Esophagus mucosa (tissue), 1 donor: ENCODE data around the gene ULBP2. TPM values are rescaled to one million over a fixed set of nuclear protein-coding genes. Genes with fewer than 3 reads are reported as not detected.
"Not testable (repeated sequence)": the region's sequence is repeated elsewhere in the genome, so short reads cannot be mapped to it uniquely, and the experiment has no call there.

ENCODE experiments used
- ATAC-seq: fragments of 200-7000 bp; cut with Tn5 transposase; one replicate; pipeline ENCODE4 v1.9.1; 2020
- total RNA-seq: library from RNA; stranded (reverse); gene quantifications from one replicate; pipeline ENCODE4 v1.2.4, GENCODE V29; 2023
- donor health status: DM: yes; HTN: yes; CAD: no.

Gene ULBP2
- total RNA-seq, 1 donor from 2014 or later = 5.2 TPM

- ATAC-seq = not testable (repeated sequence)
Observed at GRCh38 chr6:149927025-149927424, 14.8 kb upstream of the ULBP2 start.

GRCh38 chr6:149929422-149929821, 12.4 kb upstream of the ULBP2 start:
- ATAC-seq = no peak

DNA sequence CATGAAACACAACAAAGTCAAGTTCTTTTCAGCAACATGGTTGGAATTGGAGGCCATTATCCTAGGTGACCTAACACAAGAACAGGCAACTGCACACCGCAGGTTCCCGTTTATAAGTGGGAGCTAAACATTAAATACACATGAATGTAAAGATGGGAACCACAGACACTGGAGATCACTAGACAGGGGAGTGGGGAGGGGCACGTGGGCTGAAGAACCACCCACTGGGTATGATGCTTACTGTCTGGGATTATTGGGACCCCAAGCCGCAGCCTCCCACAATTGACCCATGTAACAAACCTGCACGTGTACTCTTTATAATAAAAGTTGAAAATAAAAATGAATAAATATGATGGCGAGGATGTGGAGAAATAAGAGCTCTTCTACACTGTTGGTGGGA, 10.3 kb upstream of the ULBP2 start:
- no peak for ATAC-seq

DNA sequence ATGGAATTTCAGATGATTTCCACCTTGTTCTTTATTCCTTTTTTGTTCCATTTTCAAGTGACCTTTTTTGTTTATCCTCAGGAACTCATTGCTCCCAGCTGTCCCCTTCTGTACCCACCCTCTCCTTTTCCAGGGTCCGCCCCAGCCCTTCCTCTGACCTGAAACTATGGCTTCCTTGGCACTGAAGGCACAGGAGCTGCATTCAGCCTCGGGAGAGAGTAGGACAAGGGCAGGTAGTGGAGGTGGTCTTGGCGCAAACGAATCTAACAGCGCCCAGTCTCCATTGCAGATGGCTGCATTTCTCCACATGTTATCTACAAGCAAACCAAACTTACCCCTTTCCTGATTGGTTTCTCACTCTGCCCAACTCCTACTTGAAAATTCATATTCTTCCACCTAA, 8.8 kb upstream of the ULBP2 start:
- no peak for ATAC-seq

DNA sequence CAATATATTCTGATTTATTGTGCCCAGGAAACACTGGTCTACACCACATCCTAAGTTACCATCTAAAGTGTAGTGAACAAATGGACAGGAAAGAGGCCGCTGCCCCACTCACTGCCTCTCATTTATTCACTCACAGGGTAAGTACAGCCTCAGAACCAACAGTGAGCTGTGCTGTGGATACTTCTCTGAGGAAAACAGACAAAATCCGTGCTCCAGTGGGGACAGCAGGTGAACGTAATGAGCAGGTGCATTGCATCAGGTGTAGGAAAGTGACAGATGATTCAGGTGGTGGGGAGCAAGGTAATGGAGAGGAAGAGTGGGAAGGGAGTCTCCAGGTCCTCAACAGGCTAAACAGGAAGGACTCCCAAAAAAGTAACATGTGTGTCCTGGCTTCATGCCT, 8.4 kb upstream of the ULBP2 start:
- no peak for ATAC-seq

- peak; percentile 77 for ATAC-seq
Observed at GRCh38 chr6:149934249-149935156, 7.3 kb upstream of the ULBP2 start.

GRCh38 chr6:149935246-149935645, 6.6 kb upstream of the ULBP2 start:
- no peak for ATAC-seq

GRCh38 chr6:149935668-149936067, 6.1 kb upstream of the ULBP2 start:
- no peak for ATAC-seq

DNA sequence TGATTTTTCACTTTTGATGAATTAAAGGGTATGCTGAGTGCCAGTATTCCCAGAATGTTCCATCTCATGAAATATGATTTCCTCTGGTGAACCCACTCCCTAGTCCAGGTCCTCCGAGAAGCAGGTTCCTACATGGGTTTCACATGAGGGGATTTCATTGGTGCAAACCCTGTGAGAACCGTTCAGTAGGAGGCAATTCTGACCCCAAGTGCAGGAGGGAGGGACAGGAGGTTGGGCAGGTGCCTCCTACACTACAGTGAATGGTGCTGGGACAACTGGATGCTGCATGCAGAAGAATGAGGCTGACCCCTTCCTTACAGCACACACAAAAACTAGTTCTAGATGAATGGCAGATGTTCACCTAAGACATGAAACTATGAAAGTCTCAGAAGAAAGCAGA, 5.1 kb upstream of the ULBP2 start:
- ATAC-seq = no peak

GRCh38 chr6:149938013-149938570, 3.7 kb upstream of the ULBP2 start:
- ATAC-seq = peak; percentile 53

DNA sequence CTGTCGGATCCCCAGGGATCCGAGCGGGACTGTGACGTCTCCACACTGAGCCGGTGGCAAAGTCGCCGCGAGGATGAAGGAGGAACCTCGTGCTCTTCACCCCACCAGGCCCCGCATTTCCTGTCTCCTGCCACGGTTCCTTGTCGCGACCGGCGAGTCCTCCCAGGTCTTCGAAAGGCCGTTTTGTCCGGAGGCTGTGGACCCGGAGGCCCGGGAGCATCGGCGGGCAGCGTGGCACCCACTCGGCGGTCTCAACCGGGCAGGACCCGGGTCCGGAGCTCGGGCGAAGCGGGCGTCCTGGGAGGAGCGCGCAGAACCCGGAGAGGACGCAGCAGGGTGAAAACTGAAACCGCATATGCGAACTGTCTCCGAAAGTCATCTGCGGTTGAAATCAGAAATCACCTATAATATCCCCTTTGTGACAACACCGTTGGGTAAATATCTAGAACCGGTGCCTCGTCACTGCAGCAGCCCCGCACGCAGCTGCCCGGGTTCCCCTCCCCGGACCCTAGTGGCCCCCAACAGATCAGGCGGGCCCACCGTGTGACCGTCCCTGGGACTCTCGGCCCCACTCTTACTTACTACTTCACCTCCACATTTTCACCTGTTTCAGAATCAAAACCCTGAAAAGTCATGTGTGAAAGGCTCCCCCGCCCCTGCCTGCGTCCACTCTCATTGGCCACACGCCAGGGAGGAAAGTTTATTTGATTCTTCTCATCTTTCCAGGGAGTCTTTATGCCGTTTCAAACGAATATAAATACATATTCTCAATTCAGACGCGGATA, 3.1 kb upstream of the ULBP2 start:
- no peak for ATAC-seq

DNA sequence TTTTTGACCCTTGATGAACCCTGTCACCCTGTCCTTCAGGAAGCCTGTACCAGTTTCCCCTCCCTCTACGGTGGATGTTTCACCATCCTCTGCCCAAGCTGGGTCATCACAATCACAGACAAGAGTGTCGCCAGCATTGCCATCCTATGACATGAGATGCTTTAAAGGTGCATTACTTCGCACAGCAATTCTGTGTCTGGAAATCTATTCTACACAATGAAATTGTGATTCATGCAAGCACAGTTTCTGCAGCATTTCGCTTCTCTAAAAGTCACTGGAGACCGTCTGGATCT, 2.5 kb upstream of the ULBP2 start:
- no peak for ATAC-seq

DNA sequence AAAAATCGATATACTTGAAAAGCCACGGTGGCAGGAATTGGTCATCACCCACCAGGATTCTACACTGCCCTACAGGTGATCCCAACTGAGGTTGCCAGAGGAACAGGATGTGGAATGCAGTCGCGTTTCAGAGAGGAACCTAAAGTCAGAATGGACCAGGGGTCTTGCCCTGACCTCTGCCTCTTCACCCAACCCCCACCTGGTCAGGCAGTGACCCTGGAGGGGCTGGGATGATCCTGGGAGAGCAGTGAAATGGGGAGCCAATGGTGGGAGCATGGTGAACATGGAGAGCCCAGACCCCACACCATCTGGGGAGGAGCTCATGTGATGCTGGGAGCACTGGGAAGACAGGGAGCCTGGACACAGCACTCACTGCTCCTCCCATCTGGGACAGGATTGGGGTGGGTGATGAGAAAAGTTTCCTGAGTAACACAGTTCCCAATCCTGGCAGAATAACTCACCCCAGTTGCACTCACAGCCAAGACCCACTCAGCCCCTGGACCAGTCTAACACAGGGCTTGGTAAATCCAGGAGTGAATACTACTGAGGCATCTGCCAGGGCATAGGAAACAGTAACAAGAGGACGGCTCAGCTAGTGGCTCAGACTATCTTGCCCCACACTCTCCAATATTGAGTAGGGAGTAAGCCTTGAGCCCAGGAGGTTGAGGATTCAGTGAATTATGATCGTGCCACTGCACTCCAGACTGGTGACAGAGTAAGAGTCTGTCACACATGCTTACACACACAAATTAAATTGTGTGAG, 1.7 kb upstream of the ULBP2 start:
- ATAC-seq = no peak

- ATAC-seq = no peak
Observed at GRCh38 chr6:149940672-149940982, 1.2 kb upstream of the ULBP2 start.

GRCh38 chr6:149942461-149942829, 631 bp downstream of the ULBP2 start:
- ATAC-seq = no peak

- not testable (repeated sequence) for ATAC-seq
Observed at GRCh38 chr6:149943321-149943720, 1.5 kb downstream of the ULBP2 start.

- not testable (repeated sequence) for ATAC-seq
Observed at GRCh38 chr6:149945276-149945675, 3.5 kb downstream of the ULBP2 start.

- not testable (repeated sequence) for ATAC-seq
Observed at GRCh38 chr6:149946631-149947030, 4.8 kb downstream of the ULBP2 start.

GRCh38 chr6:149947533-149947932, 5.7 kb downstream of the ULBP2 start:
- ATAC-seq = peak; percentile 84

- ATAC-seq = no peak
Observed at GRCh38 chr6:149948011-149948410, 6.2 kb downstream of the ULBP2 start.

- ATAC-seq = no peak
Observed at GRCh38 chr6:149948616-149949015, 6.8 kb downstream of the ULBP2 start.

DNA sequence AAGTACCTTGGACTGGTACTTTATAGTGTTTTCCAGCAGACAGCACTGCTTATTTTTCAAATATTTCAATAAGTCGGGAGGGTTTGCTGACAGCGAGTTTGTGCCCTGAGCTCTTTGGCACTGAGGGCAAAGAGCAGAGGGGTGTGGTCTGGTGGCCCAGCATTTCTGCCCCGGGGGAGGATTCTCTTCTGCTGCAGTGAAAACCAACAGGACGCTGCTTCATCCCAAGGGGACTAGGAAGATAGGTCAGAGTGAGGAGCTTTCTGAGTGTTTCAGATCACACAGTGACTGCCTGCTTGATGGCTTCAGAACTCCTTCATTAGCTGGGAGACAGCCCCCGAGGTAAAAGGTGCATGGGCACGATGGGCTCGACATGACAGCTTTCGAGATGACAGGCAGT, 8.6 kb downstream of the ULBP2 start:
- no peak for ATAC-seq

GRCh38 chr6:149951096-149951495, 9.3 kb downstream of the ULBP2 start:
- no peak for ATAC-seq
